Measurements from ENCODE around the gene PDGFB.

PDGFB gene

GRCh38 chr22:39194098-39194497, 50.7 kb downstream of the PDGFB start:
- no peak for DNase-seq

GRCh38 chr22:39188809-39189208, 56.0 kb downstream of the PDGFB start:
- no peak for DNase-seq

DNA sequence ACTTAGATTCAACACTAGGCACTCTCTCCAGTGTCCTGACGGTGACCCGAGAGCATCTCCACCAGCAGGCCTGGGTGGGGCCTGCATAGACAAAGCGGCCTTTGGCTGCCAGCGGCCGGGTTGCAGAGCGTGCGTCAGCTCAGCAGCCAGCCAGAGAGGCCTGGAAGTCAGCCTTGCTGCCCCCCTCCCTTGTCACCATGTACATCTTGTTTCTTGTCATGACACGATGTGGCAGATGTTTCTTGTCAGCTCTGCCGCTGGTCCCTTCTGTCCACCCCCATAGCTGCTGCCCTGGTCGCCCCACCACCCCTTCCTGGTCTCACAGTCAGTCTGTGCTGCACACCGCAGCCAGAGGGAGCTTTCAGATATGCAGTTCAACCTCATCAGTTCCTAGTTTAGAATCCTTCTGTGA, 59.2 kb downstream of the PDGFB start:
- no peak for DNase-seq

DNA sequence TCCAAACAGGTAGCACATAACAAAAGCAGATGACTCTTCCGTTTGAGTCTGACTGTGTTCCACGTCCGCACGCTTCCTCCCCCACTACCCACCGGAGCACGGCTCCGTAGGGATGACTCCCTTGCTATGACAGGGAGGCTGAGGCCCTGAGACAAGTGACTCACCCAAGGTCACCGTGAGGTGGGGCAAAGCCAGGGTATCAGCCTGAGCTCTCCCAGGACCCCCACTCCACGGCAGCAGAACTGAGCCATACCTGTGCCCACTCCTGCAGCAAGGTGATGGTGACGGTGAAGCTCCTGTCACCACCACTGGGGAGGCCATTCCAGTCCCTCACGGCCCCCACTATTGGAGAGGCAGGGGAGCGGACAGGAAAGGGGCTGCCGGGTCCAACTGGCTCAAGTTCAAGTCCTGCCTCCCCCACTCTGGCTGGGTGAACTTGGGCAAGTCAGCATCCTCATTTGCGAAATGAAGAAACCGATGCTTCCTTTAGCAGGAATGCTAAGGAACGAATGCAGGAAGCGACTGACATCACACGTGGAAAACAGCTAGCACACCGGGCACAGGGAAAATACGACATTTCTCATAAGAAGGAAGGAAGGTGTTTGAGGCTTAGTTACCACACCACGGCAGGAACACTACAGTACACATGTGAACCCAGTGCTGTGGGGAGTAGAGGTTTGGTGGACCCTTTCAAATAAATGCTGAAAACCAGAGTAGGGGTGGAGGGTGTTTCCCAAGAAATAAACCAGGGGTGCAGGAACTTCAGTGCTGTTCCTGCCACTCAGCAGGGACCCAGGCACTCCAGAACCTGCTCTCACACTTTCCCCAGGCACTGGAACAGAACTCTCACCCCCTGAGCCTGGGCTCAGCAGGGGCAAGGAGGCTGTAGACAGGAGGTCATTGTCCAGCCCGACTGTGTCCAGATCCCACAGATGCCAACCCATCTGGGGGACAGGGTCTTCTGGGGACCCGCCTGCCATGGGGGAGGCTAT, 59.9 kb downstream of the PDGFB start:
- DNase-seq, result no peak

GRCh38 chr22:39183991-39184585, 60.7 kb downstream of the PDGFB start:
- DNase-seq, result no peak

DNA sequence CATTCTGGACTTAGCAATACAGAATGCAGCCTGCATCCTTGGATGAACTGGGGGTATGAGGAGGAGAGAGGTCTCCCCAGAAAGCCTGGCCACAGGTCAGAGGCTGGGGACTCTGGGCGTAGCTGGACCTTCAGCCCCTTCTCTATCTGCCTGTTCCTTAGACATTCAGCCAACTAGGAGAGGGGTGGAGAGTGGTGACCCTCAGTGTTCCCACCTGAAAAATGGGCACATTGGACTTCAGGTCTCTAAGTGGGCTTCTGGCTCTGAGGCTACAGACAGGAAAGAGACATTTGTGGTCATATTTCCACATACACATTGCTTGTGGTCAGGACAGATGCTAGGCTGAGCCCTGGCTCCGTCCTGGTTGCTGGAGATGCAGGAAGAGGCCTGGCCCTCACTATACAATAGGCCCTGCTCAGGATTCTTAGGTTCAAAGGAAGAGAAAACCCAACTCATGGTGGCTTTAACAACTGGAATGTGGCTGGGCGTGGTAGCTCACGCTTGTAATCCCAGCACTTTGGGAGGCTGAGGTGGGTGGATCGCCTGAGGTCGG, 62.2 kb downstream of the PDGFB start:
- no peak for DNase-seq

- DNase-seq, result no peak
Measured at GRCh38 chr22:39181778-39182177, 63.0 kb downstream of the PDGFB start.

DNA sequence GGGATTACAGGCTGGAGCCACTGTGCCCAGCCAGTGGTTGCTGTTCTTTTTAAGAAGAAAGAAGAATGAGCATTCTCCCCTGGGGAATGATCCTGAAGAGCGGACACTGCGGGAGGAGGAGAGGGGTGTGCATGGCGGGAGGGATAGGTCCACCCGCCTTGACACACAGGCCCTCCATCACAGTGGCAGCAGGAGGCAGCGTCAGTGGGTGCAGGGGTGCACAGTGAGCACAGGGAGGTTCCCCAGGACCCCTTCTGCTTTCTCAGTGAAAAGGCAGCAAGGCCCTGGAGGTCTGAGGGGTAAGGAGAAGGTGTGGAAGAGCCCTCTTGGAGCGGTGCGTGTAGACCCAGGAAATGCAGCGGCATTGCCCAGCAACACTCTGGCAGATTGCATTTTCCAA, 63.4 kb downstream of the PDGFB start:
- no peak for DNase-seq

GRCh38 chr22:39179841-39180335, 64.9 kb downstream of the PDGFB start:
- DNase-seq, result no peak

DNA sequence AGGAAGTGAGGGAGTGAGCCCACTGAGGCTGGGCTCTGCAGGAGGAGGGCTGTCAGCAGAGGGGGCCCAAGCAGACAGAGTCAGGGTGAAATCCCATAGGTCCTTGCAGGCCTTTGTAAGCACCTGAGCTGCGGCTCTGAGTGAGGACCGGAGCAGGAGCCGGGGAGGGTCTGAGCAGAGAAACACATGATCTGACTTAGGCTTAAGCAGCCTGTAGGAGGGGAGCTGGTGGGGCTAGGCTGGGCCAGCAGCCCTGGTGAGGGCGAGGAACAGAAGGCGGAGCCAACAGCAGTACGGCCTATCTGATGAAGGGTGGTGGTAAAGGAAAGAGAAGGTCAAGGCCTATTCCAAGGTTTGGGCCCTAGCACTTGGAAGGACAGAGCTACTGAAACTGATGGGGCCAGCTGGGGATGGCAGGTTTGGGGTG, 65.4 kb downstream of the PDGFB start:
- DNase-seq, result no peak

DNA sequence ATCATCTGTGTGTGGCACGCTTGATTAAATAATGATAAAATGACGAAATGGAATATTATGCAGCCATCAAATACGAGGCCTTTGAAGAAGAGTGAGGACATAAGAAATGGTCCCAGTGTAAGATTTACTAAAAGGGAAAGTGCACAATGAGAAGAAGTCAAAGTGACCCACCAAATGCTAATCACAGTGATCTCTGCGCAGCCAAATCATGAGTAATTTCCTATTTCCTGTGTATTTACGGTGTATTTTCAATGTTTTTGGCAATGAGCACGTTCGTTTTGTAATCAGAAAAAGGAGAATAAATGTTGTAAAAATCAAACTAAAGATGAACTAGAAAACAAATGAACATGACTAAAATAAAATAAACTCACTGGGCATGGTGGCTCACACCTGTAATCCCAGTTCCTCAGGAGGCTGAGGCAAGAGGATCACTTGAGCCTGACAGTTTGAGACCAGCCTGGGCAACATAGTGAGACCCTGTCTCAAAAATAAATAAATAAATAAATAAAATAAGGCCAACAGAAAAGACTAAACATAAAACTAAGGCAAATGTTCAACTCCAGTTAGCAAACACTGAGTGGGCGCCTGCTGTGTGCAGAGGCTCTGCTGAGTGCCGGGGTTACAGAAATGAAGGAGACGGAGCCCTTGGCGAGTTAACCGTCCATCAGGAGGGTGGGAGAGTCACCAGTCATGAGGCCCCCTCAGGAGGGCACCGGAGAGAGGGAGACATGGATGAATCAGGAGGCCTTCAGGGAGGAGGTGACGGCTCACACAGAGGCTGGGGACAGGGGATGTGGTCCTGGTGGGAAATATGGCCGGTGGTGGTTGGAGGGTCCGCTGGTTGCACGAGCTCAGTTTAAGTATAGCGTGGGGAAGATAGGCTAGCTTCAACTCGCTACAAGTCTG, 66.3 kb downstream of the PDGFB start:
- no peak for DNase-seq

- no peak for DNase-seq
Measured at GRCh38 chr22:39177791-39178190, 67.0 kb downstream of the PDGFB start.

- no peak for DNase-seq
Measured at GRCh38 chr22:39177456-39177775, 67.4 kb downstream of the PDGFB start.

DNA sequence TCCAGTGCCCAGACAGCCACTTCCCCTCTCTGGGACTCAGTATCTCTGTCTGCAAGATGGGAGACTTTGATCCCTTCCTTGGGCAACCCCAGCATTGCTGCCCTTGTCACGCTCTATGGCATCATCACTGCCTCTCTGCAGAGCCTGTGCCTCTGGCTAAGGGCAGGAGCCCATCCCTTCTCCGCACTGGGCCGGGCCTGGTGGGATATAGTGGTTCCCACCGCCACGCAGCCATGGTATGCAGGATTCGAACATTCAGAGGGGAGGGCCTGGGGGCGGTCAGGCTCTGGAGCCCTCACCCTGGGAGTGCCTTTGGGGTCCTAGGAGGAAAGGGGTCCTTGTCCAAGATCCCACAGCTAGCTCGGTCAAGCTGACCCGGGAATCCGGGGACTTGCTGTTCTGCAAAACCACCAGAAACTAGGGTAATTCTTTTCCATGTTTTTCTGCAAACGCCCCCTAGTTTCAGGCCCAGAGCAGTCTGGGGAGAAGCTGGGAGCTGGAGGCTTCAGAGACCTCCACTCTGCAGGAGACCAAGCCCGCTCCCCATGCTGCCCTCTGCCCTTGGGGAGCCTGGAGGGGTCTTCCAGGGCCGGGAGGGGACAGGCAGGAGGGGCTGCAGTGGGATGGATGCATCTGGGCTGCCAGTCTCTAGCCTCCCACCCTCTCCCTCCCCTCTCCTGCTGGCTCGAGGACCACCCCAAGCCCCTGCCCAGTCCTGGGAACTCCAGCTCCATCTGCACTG, 67.9 kb downstream of the PDGFB start:
- DNase-seq, result no peak

GRCh38 chr22:39176143-39176713, 68.6 kb downstream of the PDGFB start:
- no peak for DNase-seq

GRCh38 chr22:39175353-39176142, 69.2 kb downstream of the PDGFB start:
- no peak for DNase-seq

GRCh38 chr22:39174498-39175352, 70.1 kb downstream of the PDGFB start:
- peak; percentile 57 for DNase-seq

- no peak for DNase-seq
Measured at GRCh38 chr22:39173787-39174497, 70.8 kb downstream of the PDGFB start.
